Measurements from ENCODE around the gene ADGRD1. TPM values are rescaled to one million over a fixed set of nuclear protein-coding genes. Genes with fewer than 3 reads are reported as not detected.

The ADGRD1 gene
- total and polyA plus RNA-seq, 5 donors from 2014 or later, result 0.56 TPM; not detected in 4

DNA sequence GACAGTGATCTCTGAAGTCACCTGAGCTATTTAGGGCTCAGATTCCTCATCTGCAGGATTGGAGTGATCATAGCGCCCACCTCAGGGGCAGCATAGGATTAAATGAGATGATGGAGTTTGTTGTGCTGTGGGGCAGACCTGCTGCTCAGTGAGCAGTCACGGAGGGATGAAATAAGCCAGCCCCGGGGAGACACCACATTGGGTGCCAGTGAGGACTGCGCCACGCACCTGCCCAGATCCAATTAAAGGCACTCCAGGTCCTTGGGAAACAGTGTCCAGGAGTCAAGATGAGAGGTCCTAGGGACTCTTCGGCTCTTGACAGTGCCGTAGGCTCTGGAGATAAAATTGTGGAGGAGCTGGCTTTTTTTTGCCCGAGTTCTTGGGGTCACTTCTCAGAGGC lies 166.2 kb downstream of the ADGRD1 start:
- no peak overlapping the region for H3K27ac Mint-ChIP-seq

DNA sequence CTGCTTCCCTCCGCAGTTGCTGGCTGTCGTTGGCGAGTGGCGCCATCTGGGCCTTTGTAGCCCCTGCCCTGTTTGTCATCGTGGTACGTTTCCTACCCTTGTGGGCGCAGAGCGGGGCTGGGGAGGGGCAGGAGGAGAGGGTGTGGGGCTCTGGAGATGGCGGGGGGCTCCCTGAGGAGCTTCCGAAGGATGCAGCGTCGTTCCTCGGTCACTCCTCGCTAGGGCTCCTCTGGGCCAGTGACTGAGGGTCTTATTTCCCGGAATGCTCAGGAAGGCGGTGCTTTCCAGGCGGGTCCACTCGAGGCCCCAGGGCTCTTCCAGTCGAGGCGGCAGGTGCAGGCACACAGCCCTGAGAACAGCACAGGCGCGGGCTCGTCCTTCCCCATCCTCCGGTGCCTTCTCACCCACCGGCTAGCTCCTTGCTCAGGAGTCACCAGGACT lies 167.1 kb downstream of the ADGRD1 start:
- no peak overlapping the region for H3K4me3 ChIP-seq (ENCODE audit: low read depth, low read length)
- Mint-ChIP-seq H3K27me3 (peaks cover 4% of the 10 kb centered on the region), H3K9me3 (no peaks in the 10 kb centered on the region), H3K4me1 (no peaks in the 10 kb centered on the region), H3K27ac (no peak overlapping the region), H3K4me3 (no peak overlapping the region), H3K36me3 (no peaks in the 10 kb centered on the region)
- no peaks in the 10 kb centered on the region for H3K36me3 ChIP-seq (ENCODE audit: control insufficient read depth, insufficient read depth, low read length)
- DNase-seq (no peak), ATAC-seq (ENCODE audit: low read depth in 2 of 2) (no peak)
- no peaks in the 10 kb centered on the region for H3K27me3 ChIP-seq (ENCODE audit: control insufficient read depth, insufficient read depth, low read length)
- no peaks in the 10 kb centered on the region for H3K4me1 ChIP-seq (ENCODE audit: control insufficient read depth, insufficient read depth, low read length, poor library complexity, severe bottlenecking)
- H3K27ac ChIP-seq (ENCODE audit: insufficient read depth, low read length, poor library complexity, severe bottlenecking), result no peak overlapping the region
- no peaks in the 10 kb centered on the region for H3K9me3 ChIP-seq (ENCODE audit: control insufficient read depth in 2 of 2, low read length in 2 of 2)

More for the DNA sequence above, 166.2 kb downstream of the ADGRD1 start:
- no peaks in the 10 kb centered on the region for H3K27me3 ChIP-seq (ENCODE audit: control insufficient read depth, insufficient read depth, low read length)
- no peak overlapping the region for H3K27ac ChIP-seq (ENCODE audit: insufficient read depth, low read length, poor library complexity, severe bottlenecking)
- peaks cover 4% of the 10 kb centered on the region for H3K27me3 Mint-ChIP-seq
- ATAC-seq (ENCODE audit: low read depth in 2 of 2) (no peak), DNase-seq (no peak)
- no peak overlapping the region for H3K4me3 Mint-ChIP-seq
- no peak overlapping the region for H3K4me3 ChIP-seq (ENCODE audit: low read depth, low read length)
- H3K9me3 Mint-ChIP-seq, result no peaks in the 10 kb centered on the region
- no peaks in the 10 kb centered on the region for H3K4me1 Mint-ChIP-seq
- H3K9me3 ChIP-seq (ENCODE audit: control insufficient read depth in 2 of 2, low read length in 2 of 2), result no peaks in the 10 kb centered on the region
- no peaks in the 10 kb centered on the region for H3K36me3 ChIP-seq (ENCODE audit: control insufficient read depth, insufficient read depth, low read length)
- no peaks in the 10 kb centered on the region for H3K4me1 ChIP-seq (ENCODE audit: control insufficient read depth, insufficient read depth, low read length, poor library complexity, severe bottlenecking)
- no peaks in the 10 kb centered on the region for H3K36me3 Mint-ChIP-seq

DNA sequence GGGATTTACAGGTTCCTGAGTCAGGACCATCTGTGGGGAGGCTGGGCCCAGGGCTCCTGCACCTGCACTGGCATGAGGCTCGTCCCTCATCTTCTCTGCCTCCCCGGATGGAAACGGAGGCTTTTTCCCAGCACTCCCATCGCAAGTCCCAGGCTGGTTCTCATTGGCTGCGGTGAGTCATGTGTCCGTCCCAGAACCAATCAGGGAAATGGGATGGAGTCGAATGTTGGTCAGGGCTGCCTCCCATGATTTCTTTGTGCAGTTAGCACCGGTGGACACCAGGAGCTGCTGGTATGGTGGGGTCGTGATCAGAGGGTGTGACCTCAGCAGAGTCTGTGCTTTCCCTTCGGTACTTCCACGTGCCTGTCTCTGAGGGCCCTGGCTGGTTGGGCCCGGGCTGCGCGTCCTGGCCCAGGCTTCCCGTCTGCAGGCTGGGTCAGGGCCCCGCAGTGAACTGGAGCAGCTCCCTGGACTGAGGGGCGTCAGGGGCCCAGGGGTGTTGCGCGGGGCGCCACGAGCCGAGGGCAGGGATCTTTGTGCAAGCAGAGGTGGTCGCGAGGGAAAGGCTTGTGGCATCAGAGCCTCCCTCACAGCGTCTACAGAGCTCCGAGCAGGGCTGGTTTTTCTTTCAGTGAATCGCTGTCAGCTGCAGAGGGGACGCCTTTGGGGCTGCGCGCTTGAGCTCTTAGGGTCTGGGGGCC lies 168.1 kb downstream of the ADGRD1 start:
- Histone ChIP-seq H3K36me3 (ENCODE audit: control insufficient read depth, insufficient read depth, low read length) (no peaks in the 10 kb centered on the region), H3K27me3 (ENCODE audit: control insufficient read depth, insufficient read depth, low read length) (no peaks in the 10 kb centered on the region), H3K9me3 (ENCODE audit: control insufficient read depth in 2 of 2, low read length in 2 of 2) (no peaks in the 10 kb centered on the region), H3K4me3 (ENCODE audit: low read depth, low read length) (no peak overlapping the region), H3K27ac (ENCODE audit: insufficient read depth, low read length, poor library complexity, severe bottlenecking) (no peak overlapping the region), H3K4me1 (ENCODE audit: control insufficient read depth, insufficient read depth, low read length, poor library complexity, severe bottlenecking) (no peaks in the 10 kb centered on the region)
- peaks cover 4% of the 10 kb centered on the region for H3K27me3 Mint-ChIP-seq
- DNase-seq, result no peak
- H3K4me1 Mint-ChIP-seq, result no peaks in the 10 kb centered on the region
- H3K36me3 Mint-ChIP-seq, result no peaks in the 10 kb centered on the region
- no peak overlapping the region for H3K27ac Mint-ChIP-seq
- H3K9me3 Mint-ChIP-seq, result no peaks in the 10 kb centered on the region
- ATAC-seq (ENCODE audit: low read depth in 2 of 2), result no peak
- H3K4me3 Mint-ChIP-seq, result no peak overlapping the region

DNA sequence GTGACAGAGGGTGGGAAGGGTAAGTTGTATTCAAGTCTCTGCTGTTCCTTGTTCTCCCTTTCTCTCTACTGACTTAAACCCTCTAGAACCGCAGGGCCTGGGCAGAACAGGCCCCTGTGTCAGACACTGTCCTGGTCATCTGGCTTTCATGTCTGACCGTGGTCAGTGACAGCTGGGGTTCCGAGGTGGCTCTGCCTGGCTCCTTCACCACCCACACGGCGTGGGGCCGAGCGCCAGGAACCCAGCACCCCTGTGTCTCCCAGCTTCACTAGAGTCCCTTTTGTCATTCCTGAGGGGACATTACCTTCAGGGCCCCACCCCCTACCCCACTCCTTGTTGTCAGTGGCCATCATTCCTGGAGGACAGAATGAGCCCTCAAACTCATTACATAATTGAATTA lies 168.9 kb downstream of the ADGRD1 start:
- Histone ChIP-seq H3K27ac (ENCODE audit: insufficient read depth, low read length, poor library complexity, severe bottlenecking) (no peak overlapping the region), H3K9me3 (ENCODE audit: control insufficient read depth in 2 of 2, low read length in 2 of 2) (no peaks in the 10 kb centered on the region), H3K4me1 (ENCODE audit: control insufficient read depth, insufficient read depth, low read length, poor library complexity, severe bottlenecking) (no peaks in the 10 kb centered on the region), H3K27me3 (ENCODE audit: control insufficient read depth, insufficient read depth, low read length) (no peaks in the 10 kb centered on the region), H3K4me3 (ENCODE audit: low read depth, low read length) (no peak overlapping the region), H3K36me3 (ENCODE audit: control insufficient read depth, insufficient read depth, low read length) (no peaks in the 10 kb centered on the region)
- H3K27me3 Mint-ChIP-seq, result peaks cover 4% of the 10 kb centered on the region
- H3K27ac Mint-ChIP-seq, result peak overlapping the region in 1 of 3 donors; percentile 64
- ATAC-seq (ENCODE audit: low read depth in 2 of 2) (no peak), DNase-seq (no peak)
- no peaks in the 10 kb centered on the region for H3K36me3 Mint-ChIP-seq
- H3K4me3 Mint-ChIP-seq, result no peak overlapping the region
- no peaks in the 10 kb centered on the region for H3K4me1 Mint-ChIP-seq
- no peaks in the 10 kb centered on the region for H3K9me3 Mint-ChIP-seq

DNA sequence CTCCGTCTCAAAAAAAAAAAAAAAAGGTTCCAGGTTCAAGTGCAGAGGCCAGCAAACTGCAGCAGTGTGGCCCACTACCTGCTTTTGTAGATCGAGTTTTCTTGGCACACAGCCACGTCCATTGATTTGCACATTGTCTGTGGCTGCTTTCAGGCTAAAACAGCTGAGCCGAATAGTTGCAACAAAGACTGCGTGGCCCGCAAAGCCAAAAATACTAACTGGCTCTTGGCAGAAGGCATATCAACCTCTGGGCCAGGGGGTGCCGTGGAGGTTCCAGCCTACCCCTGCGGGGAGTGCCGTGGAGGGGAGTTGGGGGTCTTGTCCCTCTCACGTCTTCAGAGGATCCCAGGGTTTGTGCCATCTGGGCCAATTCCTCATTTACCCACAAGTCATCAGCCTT lies 170.1 kb downstream of the ADGRD1 start:
- H3K27me3 ChIP-seq (ENCODE audit: control insufficient read depth, insufficient read depth, low read length), result no peaks in the 10 kb centered on the region
- H3K4me3 Mint-ChIP-seq, result no peak overlapping the region
- ATAC-seq (ENCODE audit: low read depth in 2 of 2) (no peak), DNase-seq (no peak)
- H3K27me3 Mint-ChIP-seq, result peaks cover 4% of the 10 kb centered on the region
- no peaks in the 10 kb centered on the region for H3K36me3 ChIP-seq (ENCODE audit: control insufficient read depth, insufficient read depth, low read length)
- H3K4me3 ChIP-seq (ENCODE audit: low read depth, low read length), result no peak overlapping the region
- no peak overlapping the region for H3K27ac ChIP-seq (ENCODE audit: insufficient read depth, low read length, poor library complexity, severe bottlenecking)
- no peaks in the 10 kb centered on the region for H3K4me1 Mint-ChIP-seq
- no peaks in the 10 kb centered on the region for H3K9me3 Mint-ChIP-seq
- H3K27ac Mint-ChIP-seq, result no peak overlapping the region
- H3K4me1 ChIP-seq (ENCODE audit: control insufficient read depth, insufficient read depth, low read length, poor library complexity, severe bottlenecking), result no peaks in the 10 kb centered on the region
- no peaks in the 10 kb centered on the region for H3K9me3 ChIP-seq (ENCODE audit: control insufficient read depth in 2 of 2, low read length in 2 of 2)
- no peaks in the 10 kb centered on the region for H3K36me3 Mint-ChIP-seq

DNA sequence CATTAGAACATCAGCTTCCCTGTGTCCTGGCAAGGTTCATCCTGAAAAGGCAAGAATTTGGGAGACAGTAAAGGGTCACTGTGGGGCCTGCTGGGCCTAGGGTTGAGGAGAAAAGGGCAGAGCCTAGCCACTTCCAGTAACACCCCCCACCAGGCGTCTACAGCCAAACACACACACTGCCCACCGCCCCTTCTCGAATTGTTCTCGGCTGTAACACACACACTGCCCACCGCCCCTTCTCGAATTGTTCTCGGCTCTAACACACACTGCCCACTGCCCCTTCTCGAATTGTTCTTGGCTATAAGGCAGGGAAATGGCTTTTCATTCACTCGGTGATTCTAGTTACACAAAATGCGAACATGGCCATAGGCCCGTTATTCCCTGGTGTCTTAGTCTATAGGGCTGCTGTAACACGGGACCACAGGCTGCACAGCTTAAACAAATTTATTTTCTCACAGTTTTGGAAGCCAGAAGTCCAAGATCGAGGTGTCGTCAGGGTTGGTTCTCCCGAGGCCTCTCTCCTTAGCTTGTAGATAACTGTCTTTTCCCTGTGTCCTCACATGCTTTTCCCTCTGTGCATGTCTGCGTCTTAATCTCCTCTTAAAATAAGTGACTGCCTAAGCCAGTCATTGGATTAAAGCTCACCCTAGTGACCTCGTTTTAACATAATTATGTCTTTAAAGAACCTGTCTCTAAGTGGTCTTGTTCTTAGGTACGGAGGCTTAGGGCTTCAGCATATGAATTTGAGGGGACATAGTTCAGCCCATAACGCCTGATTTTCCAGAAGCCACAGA lies 171.0 kb downstream of the ADGRD1 start:
- H3K27me3 Mint-ChIP-seq, result peaks cover 4% of the 10 kb centered on the region
- H3K4me3 Mint-ChIP-seq, result no peak overlapping the region
- Histone ChIP-seq H3K36me3 (ENCODE audit: control insufficient read depth, insufficient read depth, low read length) (no peaks in the 10 kb centered on the region), H3K4me3 (ENCODE audit: low read depth, low read length) (no peak overlapping the region), H3K4me1 (ENCODE audit: control insufficient read depth, insufficient read depth, low read length, poor library complexity, severe bottlenecking) (no peaks in the 10 kb centered on the region), H3K9me3 (ENCODE audit: control insufficient read depth in 2 of 2, low read length in 2 of 2) (no peaks in the 10 kb centered on the region), H3K27ac (ENCODE audit: insufficient read depth, low read length, poor library complexity, severe bottlenecking) (no peak overlapping the region), H3K27me3 (ENCODE audit: control insufficient read depth, insufficient read depth, low read length) (no peaks in the 10 kb centered on the region)
- H3K27ac Mint-ChIP-seq, result no peak overlapping the region
- ATAC-seq (ENCODE audit: low read depth in 2 of 2) (no peak), DNase-seq (no peak)
- H3K4me1 Mint-ChIP-seq, result no peaks in the 10 kb centered on the region
- H3K36me3 Mint-ChIP-seq, result no peaks in the 10 kb centered on the region
- no peaks in the 10 kb centered on the region for H3K9me3 Mint-ChIP-seq

DNA sequence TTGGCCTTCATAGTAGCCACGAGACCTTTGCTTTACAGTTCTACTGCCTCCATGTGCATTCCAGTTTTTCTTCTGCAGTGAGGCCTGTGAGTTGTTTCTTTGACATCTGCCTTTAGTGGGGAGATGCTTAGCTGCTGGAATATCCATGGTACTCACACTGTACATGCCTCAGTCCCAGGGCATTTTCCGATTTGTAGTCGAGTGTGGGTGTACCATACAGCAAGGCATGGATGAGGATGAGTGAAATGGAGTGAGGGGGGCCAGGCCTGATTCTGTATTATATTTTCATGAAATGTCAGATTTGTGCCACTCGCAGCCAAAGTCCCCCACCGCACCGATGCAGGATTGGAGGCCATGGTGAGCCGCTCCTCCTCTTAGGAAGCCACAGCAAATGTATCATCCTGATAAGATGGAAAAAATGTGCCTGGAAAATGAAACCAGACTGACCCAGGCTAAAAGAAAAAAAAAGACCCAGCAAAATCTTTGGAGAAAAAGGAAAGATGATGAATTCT lies 173.0 kb downstream of the ADGRD1 start:
- H3K9me3 ChIP-seq (ENCODE audit: control insufficient read depth in 2 of 2, low read length in 2 of 2), result no peaks in the 10 kb centered on the region
- H3K27me3 ChIP-seq (ENCODE audit: control insufficient read depth, insufficient read depth, low read length), result no peaks in the 10 kb centered on the region
- no peaks in the 10 kb centered on the region for H3K4me1 ChIP-seq (ENCODE audit: control insufficient read depth, insufficient read depth, low read length, poor library complexity, severe bottlenecking)
- H3K36me3 ChIP-seq (ENCODE audit: control insufficient read depth, insufficient read depth, low read length), result no peaks in the 10 kb centered on the region
- ATAC-seq (ENCODE audit: low read depth in 2 of 2) (no peak), DNase-seq (no peak)
- Mint-ChIP-seq H3K4me3 (no peak overlapping the region), H3K36me3 (no peaks in the 10 kb centered on the region), H3K27ac (no peak overlapping the region), H3K4me1 (no peaks in the 10 kb centered on the region), H3K9me3 (no peaks in the 10 kb centered on the region), H3K27me3 (peaks cover 2% of the 10 kb centered on the region)
- H3K4me3 ChIP-seq (ENCODE audit: low read depth, low read length), result no peak overlapping the region
- H3K27ac ChIP-seq (ENCODE audit: insufficient read depth, low read length, poor library complexity, severe bottlenecking), result no peak overlapping the region
